Neural cell (in vitro differentiated cells): Measurements from ENCODE around the gene POU6F2. TPM values are rescaled to one million over a fixed set of nuclear protein-coding genes. Genes with fewer than 3 reads are reported as not detected.

Experiments
- H2AFZ ChIP-seq: fragments of 200-600, 300-800 bp; sonication (generic), shearing (Covaris generic); 2 replicates; pipeline ENCODE4 v1.6.0; 2014; ENCODE audit warnings: low read depth, mild to moderate bottlenecking, antibody characterized with exemption, low read length, moderate library complexity
- H3F3A ChIP-seq: fragments of 200-600 bp; shearing (Covaris generic); 2 replicates; pipeline ENCODE4 v1.6.1; 2016; ENCODE audit warnings: mild to moderate bottlenecking, moderate library complexity, mixed read lengths, antibody characterized with exemption, low read length; ENCODE audit not compliant: insufficient read depth, poor library complexity, severe bottlenecking
- H3K27ac ChIP-seq: fragments of 200-600, 300-800 bp; sonication (generic), shearing (Covaris generic); 2 replicates; pipeline ENCODE4 v1.5.1; 2014; ENCODE audit warnings: mild to moderate bottlenecking, low read length, moderate library complexity
- H3K27me3 ChIP-seq: fragments of 300-800, 200-600 bp; sonication (generic), shearing (Covaris generic); 2 replicates; pipeline ENCODE4 v1.6.0; 2014; ENCODE audit warnings: mild to moderate bottlenecking, low read depth, low read length, moderate library complexity; ENCODE audit not compliant: insufficient read depth
- H3K36me3 ChIP-seq: fragments of 300-800, 200-600 bp; sonication (generic), shearing (Covaris generic); 2 replicates; pipeline ENCODE4 v1.5.1; 2014; ENCODE audit warnings: mild to moderate bottlenecking, antibody characterized with exemption, low read length, moderate library complexity; ENCODE audit not compliant: insufficient read depth
- H3K4me2 ChIP-seq: fragments of 300-800, 200-600 bp; sonication (generic), shearing (Covaris generic); 2 replicates; pipeline ENCODE4 v1.6.0; 2014; ENCODE audit warnings: mild to moderate bottlenecking, low read length
- H3K4me3 ChIP-seq: fragments of 300-800, 200-600 bp; sonication (generic), shearing (Covaris generic); 2 replicates; pipeline ENCODE4 v1.5.1; 2014; ENCODE audit warnings: mild to moderate bottlenecking, low read length, moderate library complexity
- H3K79me2 ChIP-seq: fragments of 200-600 bp; shearing (Covaris generic); replicated peaks from 2 replicates; pipeline ENCODE4 v1.6.0; 2014; ENCODE audit warnings: mild to moderate bottlenecking, low read length, moderate library complexity; ENCODE audit not compliant: insufficient read depth
- H3K9ac ChIP-seq: fragments of 300-800, 200-600 bp; sonication (generic), shearing (Covaris generic); 2 replicates; pipeline ENCODE4 v1.6.1; 2016; ENCODE audit warnings: mild to moderate bottlenecking, low read length, mixed read lengths
- H3K9me2 ChIP-seq: fragments of 200-600 bp; shearing (Covaris generic); 2 replicates; pipeline ENCODE4 v1.6.1; 2016; ENCODE audit warnings: mild to moderate bottlenecking, low read length, mixed read lengths; ENCODE audit not compliant: insufficient read depth
- H3K9me3 ChIP-seq: fragments of 200-600, 300-800 bp; sonication (generic), shearing (Covaris generic); 2 replicates; pipeline ENCODE4 v1.6.1; 2016; ENCODE audit warnings: mild to moderate bottlenecking, mixed run types, low read length, moderate library complexity, mixed read lengths
- H4K20me1 ChIP-seq: fragments of 200-600 bp; shearing (Covaris generic); 2 replicates; pipeline ENCODE4 v1.6.1; 2016; ENCODE audit warnings: mild to moderate bottlenecking, mixed run types; ENCODE audit not compliant: insufficient read depth
- CTCF ChIP-seq: fragments of 450-650 bp; IDR thresholded peaks from 2 replicates; pipeline ENCODE4 v1.5.1; 2014; ENCODE audit warnings: antibody characterized with exemption, mild to moderate bottlenecking, moderate library complexity; ENCODE audit not compliant: poor library complexity, severe bottlenecking
- EP300 ChIP-seq: fragments of 450-650 bp; conservative IDR thresholded peaks from 2 replicates; pipeline ENCODE4 v1.6.1; 2014; ENCODE audit warnings: antibody characterized with exemption, mild to moderate bottlenecking, moderate library complexity; ENCODE audit not compliant: poor library complexity, severe bottlenecking
- EZH2 ChIP-seq: fragments of 200-600, 300-800 bp; shearing (Covaris generic), sonication (generic); IDR thresholded peaks from 2 replicates; pipeline ENCODE4 v1.6.1; 2014; ENCODE audit warnings: antibody characterized with exemption, low read length, borderline replicate concordance, mild to moderate bottlenecking; ENCODE audit not compliant: insufficient read depth, poor library complexity, severe bottlenecking
- MXI1 ChIP-seq: fragments of 450-650 bp; conservative IDR thresholded peaks from 2 replicates; pipeline ENCODE4 v1.6.1; 2014; ENCODE audit warnings: antibody characterized with exemption, mild to moderate bottlenecking; ENCODE audit not compliant: poor library complexity, severe bottlenecking
- POLR2AphosphoS5 ChIP-seq: IDR thresholded peaks from 2 replicates; pipeline ENCODE4 v1.6.1; 2012
- RAD21 ChIP-seq: fragments of 450-650 bp; conservative IDR thresholded peaks from 2 replicates; pipeline ENCODE4 v1.6.1; 2014; ENCODE audit warnings: antibody characterized with exemption, mild to moderate bottlenecking, moderate library complexity
- REST ChIP-seq: IDR thresholded peaks from 2 replicates; pipeline ENCODE4 v1.6.1; 2012; ENCODE audit warnings: borderline replicate concordance
- SMC3 ChIP-seq: fragments of 450-650 bp; conservative IDR thresholded peaks from 2 replicates; pipeline ENCODE4 v1.6.1; 2014; ENCODE audit warnings: antibody characterized with exemption, mild to moderate bottlenecking, moderate library complexity; ENCODE audit not compliant: poor library complexity
- TAF1 ChIP-seq: IDR thresholded peaks from 2 replicates; pipeline ENCODE4 v1.6.1; 2012; ENCODE audit warnings: low read depth
- polyA plus RNA-seq: library from polyadenylated mRNA; depleted of rRNA; stranded (reverse); fragments of >200 nt; gene quantifications from 2 replicates; pipeline ENCODE4 v1.2.3, GENCODE V29; 2014

POU6F2 gene
- polyA plus RNA-seq, 1 donor from 2014 or later, result 2.8 TPM

- no peak for TF ChIP-seq REST
Measured at GRCh38 chr7:39493934-39494333, 516.2 kb downstream of the POU6F2 start (continued).

GRCh38 chr7:39501358-39501757, 523.6 kb downstream of the POU6F2 start:
- Histone ChIP-seq H3K79me2 (no peaks in the 10 kb centered on the region), H3K9ac (no peak overlapping the region), H3K4me3 (no peak overlapping the region), H2AFZ (no peak overlapping the region), H3K27me3 (no peaks in the 10 kb centered on the region), H3F3A (no peaks in the 10 kb centered on the region), H3K36me3 (no peaks in the 10 kb centered on the region), H3K27ac (no peak overlapping the region), H3K4me2 (no peak overlapping the region), H3K9me3 (no peaks in the 10 kb centered on the region), H3K9me2 (no peaks in the 10 kb centered on the region), H4K20me1 (no peaks in the 10 kb centered on the region)
- TF ChIP-seq SMC3 (no peak), RAD21 (no peak), EP300 (no peak), POLR2AphosphoS5 (no peak), CTCF (no peak)

GRCh38 chr7:39504963-39505362, 527.3 kb downstream of the POU6F2 start:
- Histone ChIP-seq H3K27ac (no peak overlapping the region), H3K4me3 (no peak overlapping the region), H3K9me3 (no peaks in the 10 kb centered on the region), H3K36me3 (no peaks in the 10 kb centered on the region), H3K9me2 (no peaks in the 10 kb centered on the region), H4K20me1 (no peaks in the 10 kb centered on the region), H3K4me2 (no peak overlapping the region), H3F3A (no peaks in the 10 kb centered on the region), H3K27me3 (no peaks in the 10 kb centered on the region), H3K79me2 (no peaks in the 10 kb centered on the region), H3K9ac (no peak overlapping the region), H2AFZ (no peak overlapping the region)
- TF ChIP-seq POLR2AphosphoS5, result no peak
- TF ChIP-seq RAD21, result no peak

GRCh38 chr7:39507866-39508551, 530.3 kb downstream of the POU6F2 start:
- no peaks in the 10 kb centered on the region for H3K9me3 ChIP-seq
- no peak overlapping the region for H3K4me3 ChIP-seq
- H3K9me2 ChIP-seq, result no peaks in the 10 kb centered on the region
- H3K9ac ChIP-seq, result no peak overlapping the region
- H3K36me3 ChIP-seq, result no peaks in the 10 kb centered on the region
- no peak overlapping the region for H3K4me2 ChIP-seq
- no peak overlapping the region for H3K27ac ChIP-seq
- no peaks in the 10 kb centered on the region for H3K79me2 ChIP-seq
- no peak overlapping the region for H2AFZ ChIP-seq
- H3K27me3 ChIP-seq, result no peaks in the 10 kb centered on the region
- no peaks in the 10 kb centered on the region for H4K20me1 ChIP-seq
- no peaks in the 10 kb centered on the region for H3F3A ChIP-seq
- TF ChIP-seq MXI1 (no peak), TAF1 (no peak), RAD21 (no peak), EZH2 (no peak), POLR2AphosphoS5 (no peak), SMC3 (no peak), CTCF (no peak), EP300 (no peak)
